Nephron progenitor cell (in vitro differentiated cells): Measurements from ENCODE around the gene PRKRA.
A peak's percentile ranks its signal among the peaks of the same experiment; 100 is the strongest.

Experiments
- DNase-seq: peaks from one replicate; pipeline ENCODE4 v3.0.0; 2021
- H3K27ac Mint-ChIP-seq: 2 replicates; pipeline ENCODE4 v1.8.0; 2021; ENCODE audit warnings: mild to moderate bottlenecking, moderate library complexity, mixed read lengths
- H3K27me3 Mint-ChIP-seq: 2 replicates; pipeline ENCODE4 v1.8.0; 2021; ENCODE audit warnings: mild to moderate bottlenecking, low read depth, mixed read lengths; ENCODE audit not compliant: poor library complexity
- H3K36me3 Mint-ChIP-seq: 2 replicates; pipeline ENCODE4 v1.8.0; 2021; ENCODE audit warnings: low read depth, mixed read lengths
- H3K4me1 Mint-ChIP-seq: 2 replicates; pipeline ENCODE4 v1.8.0; 2021; ENCODE audit warnings: mixed read lengths
- H3K4me3 Mint-ChIP-seq: 2 replicates; pipeline ENCODE4 v1.8.0; 2021; ENCODE audit warnings: mild to moderate bottlenecking, moderate library complexity, mixed read lengths
- H3K9me3 Mint-ChIP-seq: 2 replicates; pipeline ENCODE4 v1.8.0; 2021; ENCODE audit warnings: mild to moderate bottlenecking, moderate library complexity, mixed read lengths
- TF ChIP-seq, protein P1 (sequence below): fragments of 200-600 bp; sonication (generic); IDR thresholded peaks from 2 replicates; pipeline ENCODE4 v1.5.0; 2021; ENCODE audit warnings: antibody characterized with exemption

Gene PRKRA

GRCh38 chr2:178403671-178404306 is 47.2 kb downstream of the PRKRA start:
- Mint-ChIP-seq H3K36me3 (no peaks in the 10 kb centered on the region), H3K4me3 (no peak overlapping the region), H3K4me1 (peaks cover 20% of the 10 kb centered on the region), H3K27me3 (no peaks in the 10 kb centered on the region), H3K27ac (no peak overlapping the region), H3K9me3 (no peaks in the 10 kb centered on the region)
- DNase-seq = no peak
- TF ChIP-seq, protein P1, sequence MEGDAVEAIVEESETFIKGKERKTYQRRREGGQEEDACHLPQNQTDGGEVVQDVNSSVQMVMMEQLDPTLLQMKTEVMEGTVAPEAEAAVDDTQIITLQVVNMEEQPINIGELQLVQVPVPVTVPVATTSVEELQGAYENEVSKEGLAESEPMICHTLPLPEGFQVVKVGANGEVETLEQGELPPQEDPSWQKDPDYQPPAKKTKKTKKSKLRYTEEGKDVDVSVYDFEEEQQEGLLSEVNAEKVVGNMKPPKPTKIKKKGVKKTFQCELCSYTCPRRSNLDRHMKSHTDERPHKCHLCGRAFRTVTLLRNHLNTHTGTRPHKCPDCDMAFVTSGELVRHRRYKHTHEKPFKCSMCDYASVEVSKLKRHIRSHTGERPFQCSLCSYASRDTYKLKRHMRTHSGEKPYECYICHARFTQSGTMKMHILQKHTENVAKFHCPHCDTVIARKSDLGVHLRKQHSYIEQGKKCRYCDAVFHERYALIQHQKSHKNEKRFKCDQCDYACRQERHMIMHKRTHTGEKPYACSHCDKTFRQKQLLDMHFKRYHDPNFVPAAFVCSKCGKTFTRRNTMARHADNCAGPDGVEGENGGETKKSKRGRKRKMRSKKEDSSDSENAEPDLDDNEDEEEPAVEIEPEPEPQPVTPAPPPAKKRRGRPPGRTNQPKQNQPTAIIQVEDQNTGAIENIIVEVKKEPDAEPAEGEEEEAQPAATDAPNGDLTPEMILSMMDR = no peak

DNA sequence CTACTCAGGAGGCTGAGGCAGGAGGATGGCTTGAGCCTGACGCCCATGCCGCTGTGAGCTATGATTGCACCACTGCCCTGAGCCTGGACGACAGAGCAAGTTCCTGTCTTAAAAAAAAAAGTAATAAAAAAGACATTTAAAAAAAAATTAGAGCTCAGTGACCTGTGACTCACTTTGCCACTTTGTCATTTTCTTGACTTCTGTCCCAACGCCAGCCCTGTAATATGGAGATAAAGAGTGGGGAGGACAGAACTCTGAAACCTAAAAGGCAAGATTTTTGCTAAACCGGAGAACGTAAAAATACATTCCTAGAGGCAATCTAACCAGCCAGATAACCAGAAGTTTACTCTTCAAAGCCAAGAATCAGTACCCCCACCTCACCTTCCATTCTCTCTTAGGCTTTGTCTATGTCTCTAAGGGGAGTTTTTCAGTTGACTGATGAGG is 49.0 kb downstream of the PRKRA start:
- H3K4me3 Mint-ChIP-seq = no peak overlapping the region
- H3K27ac Mint-ChIP-seq = peak overlapping the region; percentile 79
- no peaks in the 10 kb centered on the region for H3K36me3 Mint-ChIP-seq
- DNase-seq = no peak
- peaks cover 25% of the 10 kb centered on the region for H3K4me1 Mint-ChIP-seq
- no peaks in the 10 kb centered on the region for H3K9me3 Mint-ChIP-seq
- H3K27me3 Mint-ChIP-seq = no peaks in the 10 kb centered on the region
- TF ChIP-seq, protein P1 = no peak

DNA sequence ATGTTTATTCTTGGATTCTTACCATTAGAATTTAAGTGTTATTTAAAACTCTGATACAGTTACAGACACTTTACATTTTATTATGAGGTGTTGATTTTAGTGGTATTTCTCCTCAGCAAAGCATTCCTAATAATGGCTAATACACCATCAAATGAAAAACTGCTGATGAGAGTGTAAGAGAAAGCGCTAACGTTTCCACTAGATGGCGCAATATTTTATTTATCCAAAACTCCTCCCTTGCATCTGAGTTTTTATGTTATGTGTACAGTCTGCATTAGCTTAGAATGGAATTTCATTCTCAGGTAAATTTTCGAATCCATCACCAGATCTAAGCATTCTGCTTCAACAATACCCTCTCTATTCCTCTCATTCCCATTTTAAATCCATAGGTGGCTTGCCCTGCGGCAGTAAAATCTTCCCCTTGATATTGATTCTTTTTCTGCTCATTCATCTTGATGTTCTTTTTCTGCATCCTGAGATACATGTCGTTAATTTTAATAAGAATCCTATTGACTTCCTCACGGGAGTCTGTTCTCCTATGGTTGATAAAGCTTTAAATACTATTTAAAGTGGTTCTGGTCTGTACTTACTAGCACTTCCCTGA is 53.9 kb downstream of the PRKRA start:
- Mint-ChIP-seq H3K36me3 (no peaks in the 10 kb centered on the region), H3K4me1 (peaks cover 14% of the 10 kb centered on the region), H3K4me3 (no peak overlapping the region), H3K27me3 (no peaks in the 10 kb centered on the region), H3K9me3 (no peaks in the 10 kb centered on the region), H3K27ac (no peak overlapping the region)
- TF ChIP-seq, protein P1 = peak; percentile 67
- DNase-seq = peak; percentile 11

GRCh38 chr2:178395941-178396570 is 54.9 kb downstream of the PRKRA start:
- peaks cover 12% of the 10 kb centered on the region for H3K4me1 Mint-ChIP-seq
- peaks cover under 1% of the 10 kb centered on the region for H3K36me3 Mint-ChIP-seq
- no peaks in the 10 kb centered on the region for H3K27me3 Mint-ChIP-seq
- no peak for DNase-seq
- H3K27ac Mint-ChIP-seq = no peak overlapping the region
- no peak overlapping the region for H3K4me3 Mint-ChIP-seq
- TF ChIP-seq, protein P1 = no peak
- H3K9me3 Mint-ChIP-seq = no peaks in the 10 kb centered on the region

GRCh38 chr2:178395295-178395694 is 55.7 kb downstream of the PRKRA start:
- no peak overlapping the region for H3K4me3 Mint-ChIP-seq
- H3K27me3 Mint-ChIP-seq = no peaks in the 10 kb centered on the region
- DNase-seq = no peak
- H3K9me3 Mint-ChIP-seq = no peaks in the 10 kb centered on the region
- no peak overlapping the region for H3K27ac Mint-ChIP-seq
- peaks cover 6% of the 10 kb centered on the region for H3K36me3 Mint-ChIP-seq
- H3K4me1 Mint-ChIP-seq = peaks cover 12% of the 10 kb centered on the region
- TF ChIP-seq, protein P1 = no peak
